Neural progenitor cell (in vitro differentiated cells): ENCODE data around the gene NDUFS2. TPM values are rescaled to one million over a fixed set of nuclear protein-coding genes. Genes with fewer than 3 reads are reported as not detected.

Source experiments
- DNase-seq: peaks from one replicate; pipeline ENCODE4 v3.0.0-alpha.2; 2016; ENCODE audit warnings: low spot score
- H2AFZ ChIP-seq: fragments of 200-600 bp; sonication (generic); replicated peaks from 2 replicates; pipeline ENCODE4 v1.6.1; 2016; ENCODE audit warnings: antibody characterized with exemption
- H3F3A ChIP-seq: fragments of 200-600 bp; sonication (generic); 2 replicates; pipeline ENCODE4 v1.6.1; 2016; ENCODE audit warnings: antibody characterized with exemption, low read depth
- H3K27ac ChIP-seq: fragments of 200-600 bp; sonication (generic); 2 replicates; pipeline ENCODE4 v1.5.1; 2016; ENCODE audit warnings: mild to moderate bottlenecking
- H3K27me3 ChIP-seq: fragments of 200-600 bp; sonication (generic); 2 replicates; pipeline ENCODE4 v1.6.1; 2016; ENCODE audit warnings: mild to moderate bottlenecking, moderate library complexity
- H3K36me3 ChIP-seq: fragments of 200-600 bp; sonication (generic); 2 replicates; pipeline ENCODE4 v1.5.1; 2016
- H3K4me1 ChIP-seq: fragments of 200-600 bp; sonication (generic); 2 replicates; pipeline ENCODE4 v1.6.1; 2016; ENCODE audit warnings: mixed run types
- H3K4me2 ChIP-seq: fragments of 200-600 bp; sonication (generic); 2 replicates; pipeline ENCODE4 v1.6.1; 2016
- H3K4me3 ChIP-seq: fragments of 200-600 bp; sonication (generic); 2 replicates; pipeline ENCODE4 v1.5.1; 2016
- H3K79me2 ChIP-seq: fragments of 200-600 bp; sonication (generic); 2 replicates; pipeline ENCODE4 v1.6.1; 2016; ENCODE audit warnings: low read depth
- H3K9ac ChIP-seq: fragments of 200-600 bp; sonication (generic); 2 replicates; pipeline ENCODE4 v1.6.1; 2016
- H3K9me3 ChIP-seq: fragments of 200-600 bp; sonication (generic); 2 replicates; pipeline ENCODE4 v1.5.1; 2016; ENCODE audit warnings: low read depth
- H4K20me1 ChIP-seq: fragments of 200-600 bp; sonication (generic); 2 replicates; pipeline ENCODE4 v1.6.1; 2016; ENCODE audit warnings: low read depth
- H3K27ac Mint-ChIP-seq: 3 replicates; pipeline ENCODE4 v1.8.0; 2021; ENCODE audit warnings: mixed read lengths
- H3K27me3 Mint-ChIP-seq: 2 replicates; pipeline ENCODE4 v1.8.0; 2022; ENCODE audit warnings: low read depth, mild to moderate bottlenecking, inconsistent platforms, moderate library complexity, mixed read lengths; ENCODE audit not compliant: insufficient read depth
- H3K36me3 Mint-ChIP-seq: 3 replicates; pipeline ENCODE4 v1.8.0; 2021; ENCODE audit warnings: mixed read lengths
- H3K4me1 Mint-ChIP-seq: 3 replicates; pipeline ENCODE4 v1.8.0; 2021; ENCODE audit warnings: mixed read lengths
- H3K4me3 Mint-ChIP-seq: 3 replicates; pipeline ENCODE4 v1.8.0; 2021; ENCODE audit warnings: mild to moderate bottlenecking, moderate library complexity, mixed read lengths
- H3K9me3 Mint-ChIP-seq: 3 replicates; pipeline ENCODE4 v1.8.0; 2020; ENCODE audit warnings: mixed read lengths
- EZH2 ChIP-seq: fragments of 200-600 bp; sonication (generic); IDR thresholded peaks from 2 replicates; pipeline ENCODE4 v1.6.1; 2017; ENCODE audit warnings: antibody characterized with exemption, mild to moderate bottlenecking, moderate library complexity
- EZH2phosphoT487 ChIP-seq: fragments of 200-600 bp; sonication (generic); IDR thresholded peaks from 2 replicates; pipeline ENCODE4 v1.6.1; 2017; ENCODE audit warnings: antibody characterized with exemption
- total RNA-seq: library from RNA; depleted of rRNA; stranded (reverse); fragments of >200 nt; gene quantifications from 2 replicates; pipeline ENCODE4 v1.2.3, GENCODE V29; 2015; ENCODE audit warnings: low replicate concordance
- TF ChIP-seq, protein P1 (sequence below): fragments of 200-600 bp; sonication (generic); IDR thresholded peaks from 2 replicates; pipeline ENCODE4 v1.5.1; 2017; ENCODE audit warnings: antibody characterized with exemption, mild to moderate bottlenecking

NDUFS2 gene
- total RNA-seq, 1 donor from 2014 or later, result 107 TPM

- no peak overlapping the region for H3K4me3 ChIP-seq
- H4K20me1 ChIP-seq, result no peaks in the 10 kb centered on the region
These were observed 7.0 kb upstream of the NDUFS2 start for GRCh38 chr1:161195171-161195570.

GRCh38 chr1:161196111-161196510 is 6.1 kb upstream of the NDUFS2 start:
- no peaks in the 10 kb centered on the region for H3K9me3 ChIP-seq
- Mint-ChIP-seq H3K27me3 (peaks cover 8% of the 10 kb centered on the region), H3K9me3 (no peaks in the 10 kb centered on the region), H3K36me3 (no peaks in the 10 kb centered on the region), H3K4me3 (peak overlapping the region; percentile 27), H3K27ac (peak overlapping the region; percentile 10), H3K4me1 (peaks cover 55% of the 10 kb centered on the region)
- peaks cover 36% of the 10 kb centered on the region for H3F3A ChIP-seq
- H3K79me2 ChIP-seq, result no peaks in the 10 kb centered on the region
- no peak overlapping the region for H3K4me2 ChIP-seq
- no peaks in the 10 kb centered on the region for H3K27me3 ChIP-seq
- no peak overlapping the region for H3K9ac ChIP-seq
- H3K36me3 ChIP-seq, result no peaks in the 10 kb centered on the region
- no peaks in the 10 kb centered on the region for H4K20me1 ChIP-seq
- no peak overlapping the region for H3K27ac ChIP-seq
- H2AFZ ChIP-seq, result no peak overlapping the region
- no peak overlapping the region for H3K4me3 ChIP-seq
- peaks cover 50% of the 10 kb centered on the region for H3K4me1 ChIP-seq
- no peak for TF ChIP-seq EZH2phosphoT487
- TF ChIP-seq EZH2, result no peak
- TF ChIP-seq, protein P1, sequence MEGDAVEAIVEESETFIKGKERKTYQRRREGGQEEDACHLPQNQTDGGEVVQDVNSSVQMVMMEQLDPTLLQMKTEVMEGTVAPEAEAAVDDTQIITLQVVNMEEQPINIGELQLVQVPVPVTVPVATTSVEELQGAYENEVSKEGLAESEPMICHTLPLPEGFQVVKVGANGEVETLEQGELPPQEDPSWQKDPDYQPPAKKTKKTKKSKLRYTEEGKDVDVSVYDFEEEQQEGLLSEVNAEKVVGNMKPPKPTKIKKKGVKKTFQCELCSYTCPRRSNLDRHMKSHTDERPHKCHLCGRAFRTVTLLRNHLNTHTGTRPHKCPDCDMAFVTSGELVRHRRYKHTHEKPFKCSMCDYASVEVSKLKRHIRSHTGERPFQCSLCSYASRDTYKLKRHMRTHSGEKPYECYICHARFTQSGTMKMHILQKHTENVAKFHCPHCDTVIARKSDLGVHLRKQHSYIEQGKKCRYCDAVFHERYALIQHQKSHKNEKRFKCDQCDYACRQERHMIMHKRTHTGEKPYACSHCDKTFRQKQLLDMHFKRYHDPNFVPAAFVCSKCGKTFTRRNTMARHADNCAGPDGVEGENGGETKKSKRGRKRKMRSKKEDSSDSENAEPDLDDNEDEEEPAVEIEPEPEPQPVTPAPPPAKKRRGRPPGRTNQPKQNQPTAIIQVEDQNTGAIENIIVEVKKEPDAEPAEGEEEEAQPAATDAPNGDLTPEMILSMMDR, result no peak
- no peak for DNase-seq

More at GRCh38 chr1:161195171-161195570, 7.0 kb upstream of the NDUFS2 start:
- no peaks in the 10 kb centered on the region for H3K9me3 Mint-ChIP-seq
- H3K27ac Mint-ChIP-seq, result no peak overlapping the region
- H3K36me3 Mint-ChIP-seq, result no peaks in the 10 kb centered on the region
- Histone ChIP-seq H3K27ac (no peak overlapping the region), H2AFZ (no peak overlapping the region), H3K4me2 (no peak overlapping the region), H3K27me3 (no peaks in the 10 kb centered on the region), H3K79me2 (no peaks in the 10 kb centered on the region), H3K4me1 (peaks cover 41% of the 10 kb centered on the region), H3K36me3 (no peaks in the 10 kb centered on the region), H3K9me3 (no peaks in the 10 kb centered on the region), H3K9ac (no peak overlapping the region), H3F3A (peaks cover 27% of the 10 kb centered on the region)
- H3K4me3 Mint-ChIP-seq, result no peak overlapping the region
- no peak for DNase-seq
- H3K4me1 Mint-ChIP-seq, result peaks cover 48% of the 10 kb centered on the region
- H3K27me3 Mint-ChIP-seq, result peaks cover 8% of the 10 kb centered on the region
- TF ChIP-seq, protein P1, result no peak
- TF ChIP-seq EZH2 (no peak), EZH2phosphoT487 (no peak)

DNA sequence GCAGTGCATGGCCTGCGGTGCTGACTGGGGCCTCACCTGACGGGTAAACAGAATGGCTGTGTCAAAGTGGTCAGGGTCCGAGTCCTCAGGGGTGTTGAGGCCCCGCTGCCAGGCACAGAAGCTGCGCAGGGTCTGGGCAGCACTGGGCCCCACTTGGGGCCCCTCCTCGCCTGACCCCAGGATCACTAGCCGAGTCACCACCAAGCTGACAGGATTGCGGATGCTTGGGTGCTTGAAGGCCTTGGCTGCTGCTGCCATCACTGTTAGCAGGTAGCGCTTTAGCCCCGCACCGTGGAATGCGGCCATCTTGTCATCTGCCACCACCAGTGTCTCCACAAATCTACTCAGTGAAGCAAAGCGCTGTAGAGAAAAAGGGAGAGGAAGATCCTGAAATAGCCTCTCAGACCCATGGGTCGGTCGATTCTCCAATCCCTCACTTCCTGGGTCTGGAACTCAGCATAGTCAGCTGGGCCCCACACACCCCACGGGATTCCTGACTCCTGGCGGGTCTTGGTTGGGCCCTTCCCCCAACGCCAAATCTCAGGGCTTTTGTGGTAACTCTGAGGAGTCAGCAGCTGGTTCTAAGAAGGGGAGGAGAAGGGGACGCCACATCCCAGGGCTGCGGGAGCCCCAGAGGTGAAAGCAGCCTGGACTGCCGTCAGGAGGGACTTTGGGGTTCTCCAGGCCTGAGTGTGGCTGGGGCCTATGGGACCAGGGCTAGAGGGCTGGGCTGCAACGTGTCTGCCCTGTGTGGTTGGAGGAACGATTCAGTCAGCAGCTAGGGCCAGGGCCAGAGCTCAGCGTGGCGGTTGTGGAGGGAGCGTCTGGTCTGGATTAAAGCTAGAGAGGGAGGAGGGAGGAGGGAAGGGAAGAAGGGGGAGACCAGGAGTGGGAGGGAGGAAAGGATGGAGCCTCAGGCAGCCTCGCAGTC is 5.4 kb upstream of the NDUFS2 start:
- Histone ChIP-seq H4K20me1 (no peaks in the 10 kb centered on the region), H3K36me3 (no peaks in the 10 kb centered on the region), H3K27ac (peak overlapping the region; percentile 5), H3K4me2 (peak overlapping the region; percentile 83), H2AFZ (no peak overlapping the region), H3K4me1 (peaks cover 57% of the 10 kb centered on the region), H3K79me2 (no peaks in the 10 kb centered on the region), H3K9me3 (no peaks in the 10 kb centered on the region), H3K4me3 (peak overlapping the region; percentile 11), H3K27me3 (no peaks in the 10 kb centered on the region), H3F3A (peaks cover 42% of the 10 kb centered on the region), H3K9ac (peak overlapping the region; percentile 0)
- no peak for TF ChIP-seq EZH2
- TF ChIP-seq, protein P1, result no peak
- TF ChIP-seq EZH2phosphoT487, result no peak
- Mint-ChIP-seq H3K4me1 (peaks cover 58% of the 10 kb centered on the region), H3K36me3 (no peaks in the 10 kb centered on the region), H3K27me3 (peaks cover 7% of the 10 kb centered on the region), H3K9me3 (no peaks in the 10 kb centered on the region), H3K27ac (peak overlapping the region; percentile 90), H3K4me3 (peak overlapping the region; percentile 62)
- peak; percentile 71 for DNase-seq
